H9 (cell line): Measurements from ENCODE around the gene TKFC. TPM values are rescaled to one million over a fixed set of nuclear protein-coding genes. Genes with fewer than 3 reads are reported as not detected.

Source experiments
- DNase-seq: peaks from one replicate; pipeline ENCODE4 v3.0.0-alpha.2; 2017
- H2AFZ ChIP-seq: one replicate; pipeline ENCODE4 v1.6.1; 2013; ENCODE audit warnings: mild to moderate bottlenecking, low read length, control low read depth, moderate library complexity
- H2AK5ac ChIP-seq: 2 replicates; pipeline ENCODE4 v1.6.1; 2013; ENCODE audit warnings: low read length, control low read depth, mixed read lengths; ENCODE audit not compliant: insufficient read length
- H2BK120ac ChIP-seq: one replicate; pipeline ENCODE4 v1.6.1; 2013; ENCODE audit warnings: low read depth, mild to moderate bottlenecking, low read length, control low read depth, inconsistent platforms; ENCODE audit not compliant: poor library complexity, severe bottlenecking
- H2BK12ac ChIP-seq: 2 replicates; pipeline ENCODE4 v1.6.1; 2013; ENCODE audit warnings: low read length, control low read depth, mixed read lengths, low read depth; ENCODE audit not compliant: insufficient read length
- H2BK15ac ChIP-seq: 2 replicates; pipeline ENCODE4 v1.6.1; 2013; ENCODE audit warnings: low read depth, low read length, control low read depth
- H2BK20ac ChIP-seq: one replicate; pipeline ENCODE4 v1.6.1; 2013; ENCODE audit warnings: low read depth, mild to moderate bottlenecking, low read length, control low read depth, inconsistent platforms; ENCODE audit not compliant: poor library complexity, severe bottlenecking
- H2BK5ac ChIP-seq: 2 replicates; pipeline ENCODE4 v1.6.1; 2013; ENCODE audit warnings: low read length, control low read depth, mixed read lengths; ENCODE audit not compliant: insufficient read length
- H3K14ac ChIP-seq: 2 replicates; pipeline ENCODE4 v1.6.1; 2013; ENCODE audit warnings: low read length, control low read depth; ENCODE audit not compliant: insufficient read depth
- H3K18ac ChIP-seq: 2 replicates; pipeline ENCODE4 v1.6.1; 2013; ENCODE audit warnings: low read depth, mild to moderate bottlenecking, mixed read lengths, low read length, control low read depth; ENCODE audit not compliant: insufficient read length
- H3K23ac ChIP-seq: 2 replicates; pipeline ENCODE4 v1.6.1; 2013; ENCODE audit warnings: low read length, control low read depth, mixed read lengths, low read depth; ENCODE audit not compliant: insufficient read length
- H3K23me2 ChIP-seq: 2 replicates; pipeline ENCODE4 v1.6.1; 2013; ENCODE audit warnings: low read depth, mild to moderate bottlenecking, mixed read lengths, low read length, control low read depth; ENCODE audit not compliant: insufficient read length, poor library complexity, severe bottlenecking
- H3K27ac ChIP-seq: 2 replicates; pipeline ENCODE4 v1.5.1; 2013; ENCODE audit warnings: low read length, control low read depth, mixed read lengths, low read depth; ENCODE audit not compliant: insufficient read length
- H3K27me3 ChIP-seq: 2 replicates; pipeline ENCODE4 v1.6.1; 2013; ENCODE audit warnings: low read length, control low read depth, inconsistent platforms; ENCODE audit not compliant: insufficient read depth
- H3K4ac ChIP-seq: 2 replicates; pipeline ENCODE4 v1.6.1; 2013; ENCODE audit warnings: low read depth, mild to moderate bottlenecking, control low read depth, inconsistent platforms, low read length, moderate library complexity
- H3K4me1 ChIP-seq: 2 replicates; pipeline ENCODE4 v1.6.1; 2013; ENCODE audit warnings: low read length, control low read depth, inconsistent platforms; ENCODE audit not compliant: insufficient read depth
- H3K4me2 ChIP-seq: 2 replicates; pipeline ENCODE4 v1.6.1; 2013; ENCODE audit warnings: low read length, control low read depth, mixed read lengths; ENCODE audit not compliant: insufficient read length, insufficient read depth
- H3K56ac ChIP-seq: 2 replicates; pipeline ENCODE4 v1.6.1; 2013; ENCODE audit warnings: low read depth, mild to moderate bottlenecking, mixed read lengths, low read length, control low read depth; ENCODE audit not compliant: insufficient read length
- H3K79me1 ChIP-seq: 2 replicates; pipeline ENCODE4 v1.6.1; 2013; ENCODE audit warnings: low read depth, mild to moderate bottlenecking, moderate library complexity, low read length, control low read depth, inconsistent platforms; ENCODE audit not compliant: insufficient read depth, poor library complexity, severe bottlenecking
- H3K79me2 ChIP-seq: 2 replicates; pipeline ENCODE4 v1.6.1; 2013; ENCODE audit warnings: low read length, control low read depth, inconsistent platforms; ENCODE audit not compliant: insufficient read depth
- H3K9ac ChIP-seq: 2 replicates; pipeline ENCODE4 v1.6.1; 2013; ENCODE audit warnings: low read length, control low read depth, mixed read lengths; ENCODE audit not compliant: insufficient read length; ENCODE audit errors: extremely low read depth
- H3K9me3 ChIP-seq: one replicate; pipeline ENCODE4 v1.6.1; 2013; ENCODE audit warnings: low read depth, low read length, inconsistent platforms; ENCODE audit not compliant: control insufficient read depth
- H3T11ph ChIP-seq: one replicate; pipeline ENCODE4 v1.6.1; 2013; ENCODE audit warnings: mild to moderate bottlenecking, low read length, control low read depth, inconsistent platforms
- H4K20me1 ChIP-seq: one replicate; pipeline ENCODE4 v1.6.1; 2013; ENCODE audit not compliant: control insufficient read depth, insufficient read length, insufficient read depth
- H4K5ac ChIP-seq: 2 replicates; pipeline ENCODE4 v1.6.1; 2013; ENCODE audit warnings: low read depth, mild to moderate bottlenecking, mixed read lengths, low read length, control low read depth; ENCODE audit not compliant: insufficient read length
- H4K8ac ChIP-seq: replicated peaks from 2 replicates; pipeline ENCODE4 v1.6.1; 2013; ENCODE audit warnings: low read length, control low read depth, mixed read lengths, low read depth; ENCODE audit not compliant: insufficient read length
- H4K91ac ChIP-seq: 2 replicates; pipeline ENCODE4 v1.6.1; 2013; ENCODE audit warnings: low read depth, mild to moderate bottlenecking, moderate library complexity, mixed read lengths, low read length, control low read depth; ENCODE audit not compliant: insufficient read length
- H3K27ac Mint-ChIP-seq, 3 experiments: 2 replicates in 2 of 3; 3 replicates in 1 of 3; pipeline ENCODE4 v1.8.0; 2020 to 2021; ENCODE audit warnings: mixed read lengths in 3 of 3, mild to moderate bottlenecking in 1 of 3, moderate library complexity in 1 of 3
- H3K27me3 Mint-ChIP-seq: 2 replicates; pipeline ENCODE4 v1.8.0; 2021; ENCODE audit warnings: low read depth, mild to moderate bottlenecking, moderate library complexity, mixed read lengths
- H3K36me3 Mint-ChIP-seq, 3 experiments: 2 replicates in 2 of 3; 3 replicates in 1 of 3; pipeline ENCODE4 v1.8.0; 2020 to 2021; ENCODE audit warnings: low read depth in 3 of 3, mixed read lengths in 3 of 3; ENCODE audit not compliant: insufficient read depth in 1 of 3
- H3K4me1 Mint-ChIP-seq, 2 experiments: 2 replicates each; pipeline ENCODE4 v1.8.0; 2020; ENCODE audit warnings: mixed read lengths in 2 of 2
- H3K4me3 Mint-ChIP-seq, 2 experiments: 2 replicates in 1 of 2; 3 replicates in 1 of 2; pipeline ENCODE4 v1.8.0; 2020 to 2021; ENCODE audit warnings: mild to moderate bottlenecking in 2 of 2, mixed read lengths in 2 of 2, moderate library complexity in 1 of 2
- H3K9me3 Mint-ChIP-seq, 2 experiments: 2 replicates in 1 of 2; 3 replicates in 1 of 2; pipeline ENCODE4 v1.8.0; 2020; ENCODE audit warnings: mild to moderate bottlenecking in 2 of 2, mixed read lengths in 2 of 2, moderate library complexity in 1 of 2
- CTCF ChIP-seq: fragments of 200-600 bp; sonication (generic); conservative IDR thresholded peaks from 3 replicates; pipeline ENCODE4 v1.8.0; 2021; ENCODE audit warnings: antibody characterized with exemption, mild to moderate bottlenecking
- WGBS: extraction: QIAGEN DNeasy Blood & Tissue Kit; methylation state at CpG from one replicate; pipeline ENCODE4 v1.1.7; 2013; ENCODE audit warnings: missing lambda C conversion rate, low lambda C conversion rate, mixed read lengths; ENCODE audit not compliant: insufficient read length; ENCODE audit errors: extremely low coverage; 5-methylcytosine and 5-hydroxymethylcytosine counted together
- total RNA-seq: library from RNA; stranded (reverse); gene quantifications from 2 replicates; pipeline ENCODE4 v1.2.1, GENCODE V29; 2021

The TKFC gene
- total RNA-seq, 1 experiment from 2014 or later, result 59.0 TPM

GRCh38 chr11:61368646-61369045 is 35.6 kb downstream of the TKFC start:
- Histone ChIP-seq H3K9me3 (peaks cover 5% of the 10 kb centered on the region), H2BK15ac (no peak overlapping the region), H3K4ac (no peak overlapping the region), H3K27me3 (no peaks in the 10 kb centered on the region), H2BK12ac (no peak overlapping the region), H3K27ac (no peak overlapping the region), H3K9ac (no peak overlapping the region), H2BK5ac (no peak overlapping the region), H4K8ac (no peak overlapping the region), H4K20me1 (no peaks in the 10 kb centered on the region), H2AFZ (no peak overlapping the region), H3K18ac (no peak overlapping the region), H4K91ac (no peak overlapping the region), H4K5ac (no peak overlapping the region), H2BK120ac (no peak overlapping the region), H3K79me1 (no peaks in the 10 kb centered on the region), H2AK5ac (no peak overlapping the region), H3K4me1 (no peaks in the 10 kb centered on the region), H3K56ac (no peak overlapping the region), H3K23me2 (no peaks in the 10 kb centered on the region), H3K4me2 (no peak overlapping the region), H3T11ph (no peak overlapping the region), H2BK20ac (no peak overlapping the region), H3K23ac (no peak overlapping the region), H3K79me2 (no peaks in the 10 kb centered on the region), H3K14ac (no peak overlapping the region)
- Mint-ChIP-seq H3K27me3 (no peaks in the 10 kb centered on the region), H3K36me3 (peaks cover 71 to 94% (median 88%) of the 10 kb centered on the region in 3 experiments), H3K27ac (no peak overlapping the region), H3K4me1 (peaks cover 0 to 2% of the 10 kb centered on the region in 2 experiments; a peak in 1 of 4 replicates), H3K4me3 (no peak overlapping the region), H3K9me3 (peaks cover 19 to 24% of the 10 kb centered on the region in 2 experiments)
- WGBS, result no CpG with 5 or more reads among the region's 7 CpGs
- TF ChIP-seq CTCF, result no peak
- DNase-seq, result no peak
